ENCODE results near the gene TMEM63C.

The TMEM63C gene

DNA sequence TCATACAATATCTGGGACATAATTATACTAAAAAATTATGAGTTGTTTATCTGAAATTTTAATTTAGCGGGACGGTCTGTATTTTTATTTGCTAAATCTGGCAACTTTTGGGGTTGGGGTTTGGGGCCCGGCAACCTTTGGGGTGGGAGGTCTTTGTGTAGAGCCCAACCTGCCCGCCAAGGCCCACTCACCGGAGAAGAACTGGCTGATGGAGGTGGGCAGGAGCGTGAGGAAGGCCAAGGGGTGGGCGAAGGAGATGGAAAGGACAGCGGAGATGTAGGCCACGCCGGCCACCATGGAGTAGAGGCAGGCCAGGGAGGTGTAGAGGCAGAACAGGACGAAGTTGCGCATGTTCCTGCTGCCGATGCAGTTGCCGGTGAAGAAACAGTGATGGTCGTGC lies 42.6 kb upstream of the TMEM63C start (continued):
- no peak for TF ChIP-seq ZNF423 (tag by site-specific recombination; IDR thresholded peaks at IDR 0.05)
- no peak for TF ChIP-seq ZBTB21 (tag by site-specific recombination; IDR thresholded peaks at IDR 0.05)
- no peak for TF ChIP-seq MZF1 (tag by site-specific recombination; IDR thresholded peaks at IDR 0.05; ENCODE audit: borderline replicate concordance)
- no peak for TF ChIP-seq ZNF132 (tag by site-specific recombination; IDR thresholded peaks at IDR 0.05; ENCODE audit: borderline replicate concordance)

DNA sequence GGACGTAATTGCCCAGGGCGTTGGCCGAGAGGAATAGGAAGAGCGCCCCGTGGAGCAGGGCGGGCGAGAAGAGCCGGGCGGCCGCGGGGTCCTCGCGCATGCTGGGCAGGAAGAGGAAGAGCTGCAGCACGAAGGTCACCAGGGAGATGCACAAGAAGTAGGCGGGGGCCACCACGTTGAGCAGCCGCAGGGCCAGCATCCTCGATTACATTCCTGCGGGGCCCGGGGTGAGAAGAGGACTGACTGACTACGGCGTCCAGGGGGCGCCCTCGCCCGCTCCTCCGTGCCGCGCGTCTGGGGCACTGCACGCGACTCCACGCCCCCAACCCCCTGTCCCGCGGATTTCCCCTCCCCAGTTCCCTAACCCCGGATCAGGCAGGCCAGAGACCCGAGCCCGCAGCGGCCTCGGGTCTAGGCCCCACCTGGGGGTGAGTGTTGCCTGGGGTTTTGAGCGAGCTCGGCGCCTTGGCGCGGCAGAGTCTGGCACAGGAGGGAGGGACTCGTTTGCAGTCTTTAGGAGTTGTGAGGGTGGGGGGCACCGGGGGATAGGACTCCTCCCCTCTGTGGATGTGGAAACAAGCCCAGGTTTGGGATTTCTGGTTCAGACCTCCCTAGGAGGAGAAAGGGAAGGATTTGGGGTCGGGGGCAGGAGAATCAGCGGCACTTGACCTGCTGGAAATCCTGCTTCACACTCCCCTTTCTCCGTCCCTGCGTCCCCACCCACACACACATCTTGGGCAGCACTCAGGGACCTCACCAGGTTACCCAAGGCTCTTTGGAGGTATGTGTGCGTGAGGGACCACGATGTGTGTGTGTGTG lies 41.8 kb upstream of the TMEM63C start:
- CTCF ChIA-PET, result interaction anchor here (0.6 to 5.2 kb wide), 9 partner anchors 12 to 281 kb away, joined by 3 to 82 read pairs (median 3); no protein-coding TSS in a partner anchor
- Histone ChIP-seq H3K27ac (ENCODE audit: extremely low read depth, low read depth, low read length) (no peak overlapping the region), H3K9me3 (ENCODE audit: control insufficient read depth, insufficient read depth, low read depth, low read length) (no peaks in the 10 kb centered on the region), H3K4me1 (ENCODE audit: control insufficient read depth, insufficient read depth, low read length) (no peaks in the 10 kb centered on the region; the same call in 1 of the 2 replicates), H3K36me3 (ENCODE audit: control insufficient read depth in 2 of 2, insufficient read depth in 1 of 2, low read length in 2 of 2) (peaks cover 0 to 22% of the 10 kb centered on the region in 2 experiments; a peak in 1 of 3 replicates), H3K4me3 (ENCODE audit: low read depth, low read length) (peak overlapping the region; percentile 47)
- POLR2A ChIA-PET, result no interaction called here
- TF ChIP-seq ZNF701 (tag by site-specific recombination; IDR thresholded peaks at IDR 0.05) (no peak), MEIS1 (CRISPR knock-in tag; IDR thresholded peaks at IDR 0.05; ENCODE audit: borderline replicate concordance) (no peak), ZNF776 (tag by site-specific recombination; IDR thresholded peaks at IDR 0.05; ENCODE audit: borderline replicate concordance) (no peak), OSR2 (tag by site-specific recombination; IDR thresholded peaks at IDR 0.05) (no peak), RBAK (tag by site-specific recombination; IDR thresholded peaks at IDR 0.05) (no peak), ZNF416 (tag by site-specific recombination; IDR thresholded peaks at IDR 0.05) (no peak), GLI2 (tag by site-specific recombination; IDR thresholded peaks at IDR 0.05; ENCODE audit: borderline replicate concordance, low read depth) (no peak), ZNF335 (tag by site-specific recombination; conservative IDR thresholded peaks at IDR 0.05) (peak; percentile 58), ZNF549 (tag by site-specific recombination; IDR thresholded peaks at IDR 0.05) (no peak), ZNF133 (tag by site-specific recombination; IDR thresholded peaks at IDR 0.05) (no peak), YY2 (tag by site-specific recombination; IDR thresholded peaks at IDR 0.05) (no peak), ZNF114 (tag by site-specific recombination; IDR thresholded peaks at IDR 0.05) (no peak), ZNF404 (tag by site-specific recombination; IDR thresholded peaks at IDR 0.05) (no peak), ZNF623 (tag by site-specific recombination; IDR thresholded peaks at IDR 0.05) (no peak), ZNF777 (tag by site-specific recombination; IDR thresholded peaks at IDR 0.05; ENCODE audit: borderline replicate concordance) (peak; percentile 13; the same call in 1 of the 2 replicates), GLIS2 (tag by site-specific recombination; IDR thresholded peaks at IDR 0.05) (peak; percentile 76), ZFHX2 (tag by site-specific recombination; conservative IDR thresholded peaks at IDR 0.05) (peak; percentile 6; the same call in 1 of the 2 replicates), OVOL3 (tag by site-specific recombination; IDR thresholded peaks at IDR 0.05) (no peak), ZBTB48 (tag by site-specific recombination; IDR thresholded peaks at IDR 0.05) (peak; percentile 34), ZNF510 (tag by site-specific recombination; IDR thresholded peaks at IDR 0.05; ENCODE audit: insufficient replicate concordance) (no peak), SALL2 (tag by site-specific recombination; IDR thresholded peaks at IDR 0.05; ENCODE audit: borderline replicate concordance) (no peak)
- TF ChIP-seq, protein P1, sequence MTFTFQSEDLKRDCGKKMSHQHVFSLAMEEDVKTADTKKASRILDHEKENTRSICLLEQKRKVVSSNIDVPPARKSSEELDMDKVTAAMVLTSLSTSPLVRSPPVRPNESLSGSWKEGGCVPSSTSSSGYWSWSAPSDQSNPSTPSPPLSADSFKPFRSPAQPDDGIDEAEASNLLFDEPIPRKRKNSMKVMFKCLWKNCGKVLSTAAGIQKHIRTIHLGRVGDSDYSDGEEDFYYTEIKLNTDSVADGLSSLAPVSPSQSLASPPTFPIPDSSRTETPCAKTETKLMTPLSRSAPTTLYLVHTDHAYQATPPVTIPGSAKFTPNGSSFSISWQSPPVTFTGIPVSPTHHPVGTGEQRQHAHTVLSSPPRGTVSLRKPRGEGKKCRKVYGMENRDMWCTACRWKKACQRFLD (tag by site-specific recombination; IDR thresholded peaks at IDR 0.05), result no peak
- TF ChIP-seq, protein P2, sequence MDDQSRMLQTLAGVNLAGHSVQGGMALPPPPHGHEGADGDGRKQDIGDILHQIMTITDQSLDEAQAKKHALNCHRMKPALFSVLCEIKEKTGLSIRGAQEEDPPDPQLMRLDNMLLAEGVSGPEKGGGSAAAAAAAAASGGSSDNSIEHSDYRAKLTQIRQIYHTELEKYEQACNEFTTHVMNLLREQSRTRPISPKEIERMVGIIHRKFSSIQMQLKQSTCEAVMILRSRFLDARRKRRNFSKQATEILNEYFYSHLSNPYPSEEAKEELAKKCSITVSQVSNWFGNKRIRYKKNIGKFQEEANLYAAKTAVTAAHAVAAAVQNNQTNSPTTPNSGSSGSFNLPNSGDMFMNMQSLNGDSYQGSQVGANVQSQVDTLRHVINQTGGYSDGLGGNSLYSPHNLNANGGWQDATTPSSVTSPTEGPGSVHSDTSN (CRISPR knock-in tag; IDR thresholded peaks at IDR 0.05), result no peak
- TF ChIP-seq, protein P3, sequence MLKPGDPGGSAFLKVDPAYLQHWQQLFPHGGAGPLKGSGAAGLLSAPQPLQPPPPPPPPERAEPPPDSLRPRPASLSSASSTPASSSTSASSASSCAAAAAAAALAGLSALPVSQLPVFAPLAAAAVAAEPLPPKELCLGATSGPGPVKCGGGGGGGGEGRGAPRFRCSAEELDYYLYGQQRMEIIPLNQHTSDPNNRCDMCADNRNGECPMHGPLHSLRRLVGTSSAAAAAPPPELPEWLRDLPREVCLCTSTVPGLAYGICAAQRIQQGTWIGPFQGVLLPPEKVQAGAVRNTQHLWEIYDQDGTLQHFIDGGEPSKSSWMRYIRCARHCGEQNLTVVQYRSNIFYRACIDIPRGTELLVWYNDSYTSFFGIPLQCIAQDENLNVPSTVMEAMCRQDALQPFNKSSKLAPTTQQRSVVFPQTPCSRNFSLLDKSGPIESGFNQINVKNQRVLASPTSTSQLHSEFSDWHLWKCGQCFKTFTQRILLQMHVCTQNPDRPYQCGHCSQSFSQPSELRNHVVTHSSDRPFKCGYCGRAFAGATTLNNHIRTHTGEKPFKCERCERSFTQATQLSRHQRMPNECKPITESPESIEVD (tag by site-specific recombination; IDR thresholded peaks at IDR 0.05), result no peak
- TF ChIP-seq, protein P4, sequence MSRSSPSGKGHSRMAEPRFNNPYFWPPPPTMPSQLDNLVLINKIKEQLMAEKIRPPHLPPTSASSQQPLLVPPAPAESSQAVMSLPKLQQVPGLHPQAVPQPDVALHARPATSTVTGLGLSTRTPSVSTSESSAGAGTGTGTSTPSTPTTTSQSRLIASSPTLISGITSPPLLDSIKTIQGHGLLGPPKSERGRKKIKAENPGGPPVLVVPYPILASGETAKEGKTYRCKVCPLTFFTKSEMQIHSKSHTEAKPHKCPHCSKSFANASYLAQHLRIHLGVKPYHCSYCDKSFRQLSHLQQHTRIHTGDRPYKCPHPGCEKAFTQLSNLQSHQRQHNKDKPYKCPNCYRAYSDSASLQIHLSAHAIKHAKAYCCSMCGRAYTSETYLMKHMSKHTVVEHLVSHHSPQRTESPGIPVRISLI (tag by site-specific recombination; IDR thresholded peaks at IDR 0.05), result no peak
- TF ChIP-seq, protein P5, sequence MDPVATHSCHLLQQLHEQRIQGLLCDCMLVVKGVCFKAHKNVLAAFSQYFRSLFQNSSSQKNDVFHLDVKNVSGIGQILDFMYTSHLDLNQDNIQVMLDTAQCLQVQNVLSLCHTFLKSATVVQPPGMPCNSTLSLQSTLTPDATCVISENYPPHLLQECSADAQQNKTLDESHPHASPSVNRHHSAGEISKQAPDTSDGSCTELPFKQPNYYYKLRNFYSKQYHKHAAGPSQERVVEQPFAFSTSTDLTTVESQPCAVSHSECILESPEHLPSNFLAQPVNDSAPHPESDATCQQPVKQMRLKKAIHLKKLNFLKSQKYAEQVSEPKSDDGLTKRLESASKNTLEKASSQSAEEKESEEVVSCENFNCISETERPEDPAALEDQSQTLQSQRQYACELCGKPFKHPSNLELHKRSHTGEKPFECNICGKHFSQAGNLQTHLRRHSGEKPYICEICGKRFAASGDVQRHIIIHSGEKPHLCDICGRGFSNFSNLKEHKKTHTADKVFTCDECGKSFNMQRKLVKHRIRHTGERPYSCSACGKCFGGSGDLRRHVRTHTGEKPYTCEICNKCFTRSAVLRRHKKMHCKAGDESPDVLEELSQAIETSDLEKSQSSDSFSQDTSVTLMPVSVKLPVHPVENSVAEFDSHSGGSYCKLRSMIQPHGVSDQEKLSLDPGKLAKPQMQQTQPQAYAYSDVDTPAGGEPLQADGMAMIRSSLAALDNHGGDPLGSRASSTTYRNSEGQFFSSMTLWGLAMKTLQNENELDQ (tag by site-specific recombination; IDR thresholded peaks at IDR 0.05; ENCODE audit: low read depth), result no peak
